ENCODE measurements around the gene CHAF1A. TPM values are rescaled to one million over a fixed set of nuclear protein-coding genes. Genes with fewer than 3 reads are reported as not detected.

The CHAF1A gene
- total RNA-seq, 3 donors from 2014 or later (not counting 1 experiment from before 2014, with no cell fraction given) = 34.4 to 40.8 (median 35.2) TPM

GRCh38 chr19:4391306-4391693 is 11.1 kb upstream of the CHAF1A start:
- H3K27ac ChIP-seq (ENCODE audit: low read length) = no peak overlapping the region
- DNase-seq (no peak), ATAC-seq (no peak)
- no peaks in the 10 kb centered on the region for H3K9me3 Mint-ChIP-seq
- no peak overlapping the region for H3K4me3 Mint-ChIP-seq
- H3K36me3 ChIP-seq (ENCODE audit: control insufficient read depth, insufficient read depth, low read length) = peaks cover 12% of the 10 kb centered on the region
- no peaks in the 10 kb centered on the region for H3K36me3 Mint-ChIP-seq
- no peak for TF ChIP-seq CTCF (IDR thresholded peaks at IDR 0.05)
- intact Hi-C loops (cut with micrococcal nuclease) = no loop called here
- H3K4me1 ChIP-seq (ENCODE audit: control insufficient read depth, insufficient read depth, low read length) = peaks cover 35% of the 10 kb centered on the region
- no peaks in the 10 kb centered on the region for H3K27me3 ChIP-seq (ENCODE audit: control insufficient read depth, insufficient read depth, low read length)
- no peaks in the 10 kb centered on the region for H3K9me3 ChIP-seq (ENCODE audit: control insufficient read depth, insufficient read depth, low read length)
- no peaks in the 10 kb centered on the region for H3K27me3 Mint-ChIP-seq (ENCODE audit: low read depth in 2 of 2)
- 88% methylated on average over 9 of the region's 9 CpGs for WGBS (ENCODE audit: insufficient coverage)
- H3K4me1 Mint-ChIP-seq = peaks cover 30 to 37% of the 10 kb centered on the region in 2 donors
- no peak overlapping the region for H3K4me3 ChIP-seq (ENCODE audit: low read length)
- no peak overlapping the region for H3K27ac Mint-ChIP-seq

- no peak overlapping the region for H3K27ac Mint-ChIP-seq
- H3K36me3 ChIP-seq (ENCODE audit: control insufficient read depth, insufficient read depth, low read length) = peaks cover 14% of the 10 kb centered on the region
- H3K36me3 Mint-ChIP-seq = no peaks in the 10 kb centered on the region
- H3K9me3 ChIP-seq (ENCODE audit: control insufficient read depth, insufficient read depth, low read length) = no peaks in the 10 kb centered on the region
- DNase-seq (no peak), ATAC-seq (no peak)
- H3K27me3 ChIP-seq (ENCODE audit: control insufficient read depth, insufficient read depth, low read length) = no peaks in the 10 kb centered on the region
- no peak for TF ChIP-seq CTCF (IDR thresholded peaks at IDR 0.05)
- peaks cover 35 to 42% of the 10 kb centered on the region in 2 donors for H3K4me1 Mint-ChIP-seq
- peaks cover 35% of the 10 kb centered on the region for H3K4me1 ChIP-seq (ENCODE audit: control insufficient read depth, insufficient read depth, low read length)
- intact Hi-C loops (cut with micrococcal nuclease) = no loop called here
- H3K4me3 Mint-ChIP-seq = no peak overlapping the region
- no peak overlapping the region for H3K4me3 ChIP-seq (ENCODE audit: low read length)
- H3K9me3 Mint-ChIP-seq = no peaks in the 10 kb centered on the region
- H3K27me3 Mint-ChIP-seq (ENCODE audit: low read depth in 2 of 2) = no peaks in the 10 kb centered on the region
- WGBS (ENCODE audit: insufficient coverage) = 96% methylated on average over 20 of the region's 20 CpGs
- no peak overlapping the region for H3K27ac ChIP-seq (ENCODE audit: low read length)
Measured at GRCh38 chr19:4391701-4392483, 10.5 kb upstream of the CHAF1A start.

GRCh38 chr19:4393947-4394590 is 8.4 kb upstream of the CHAF1A start:
- Mint-ChIP-seq H3K36me3 (no peaks in the 10 kb centered on the region), H3K27ac (peak overlapping the region; percentile 17 to 32), H3K4me1 (peaks cover 39 to 48% of the 10 kb centered on the region in 2 donors), H3K27me3 (ENCODE audit: low read depth in 2 of 2) (no peaks in the 10 kb centered on the region), H3K9me3 (no peaks in the 10 kb centered on the region), H3K4me3 (no peak overlapping the region)
- 92% methylated on average over 8 of the region's 8 CpGs for WGBS (ENCODE audit: insufficient coverage)
- DNase-seq (no peak), ATAC-seq (no peak)
- peaks cover 48% of the 10 kb centered on the region for H3K4me1 ChIP-seq (ENCODE audit: control insufficient read depth, insufficient read depth, low read length)
- H3K27me3 ChIP-seq (ENCODE audit: control insufficient read depth, insufficient read depth, low read length) = no peaks in the 10 kb centered on the region
- H3K36me3 ChIP-seq (ENCODE audit: control insufficient read depth, insufficient read depth, low read length) = peaks cover 11% of the 10 kb centered on the region
- H3K4me3 ChIP-seq (ENCODE audit: low read length) = no peak overlapping the region
- no peaks in the 10 kb centered on the region for H3K9me3 ChIP-seq (ENCODE audit: control insufficient read depth, insufficient read depth, low read length)
- TF ChIP-seq CTCF (IDR thresholded peaks at IDR 0.05) = no peak
- intact Hi-C loops (cut with micrococcal nuclease) = no loop called here
- H3K27ac ChIP-seq (ENCODE audit: low read length) = no peak overlapping the region

Measured in natural killer cell (primary cell).